ENCODE measurements around the gene CCND1. TPM values are rescaled to one million over a fixed set of nuclear protein-coding genes. Genes with fewer than 3 reads are reported as not detected.
A peak's percentile ranks its signal among the peaks of the same experiment; 100 is the strongest.

CCND1 gene
- total and polyA plus RNA-seq, 9 of the 15 experiments (the other 6 are each of a cell fraction or from before 2014, with no cell fraction given), result 0.04 to 23.3 (median 3.8) TPM

GRCh38 chr11:69698362-69698761 lies 57.4 kb downstream of the CCND1 start:
- Histone ChIP-seq H3K4me3 (no peak overlapping the region), H3K4me1 (replicated peaks in 1 of 2; ENCODE audit: control insufficient read depth in 2 of 2, insufficient read depth in 2 of 2, low read length in 2 of 2) (peaks cover 2 to 12% of the 10 kb centered on the region in 2 experiments; a peak in 3 of 5 replicates), H3K79me2 (ENCODE audit: control insufficient read depth, insufficient read depth, low read length) (no peaks in the 10 kb centered on the region), H2AFZ (ENCODE audit: low read depth, low read length) (no peak overlapping the region), H3K36me3 (ENCODE audit: control insufficient read depth, insufficient read depth, low read length) (no peaks in the 10 kb centered on the region), H3K27me3 (ENCODE audit: control insufficient read depth in 2 of 2, insufficient read depth in 2 of 2, low read length in 2 of 2) (peaks cover 28 to 48% of the 10 kb centered on the region in 2 experiments), H3K9me1 (ENCODE audit: control insufficient read depth, insufficient read depth, low read length) (no peaks in the 10 kb centered on the region), H3K27ac (ENCODE audit: extremely low read depth, low read depth, low read length) (no peak overlapping the region), H4K20me1 (replicated peaks; ENCODE audit: control insufficient read depth, insufficient read depth, low read length) (no peaks in the 10 kb centered on the region), H3K4me2 (ENCODE audit: insufficient read depth, low read length) (no peak overlapping the region), H3K9ac (ENCODE audit: insufficient read depth in 1 of 2, low read depth in 2 of 2, low read length in 2 of 2) (no peak overlapping the region), H3K9me3 (replicated peaks; ENCODE audit: control insufficient read depth, insufficient read depth, low read depth, low read length) (no peaks in the 10 kb centered on the region)
- 13% methylated on average over 2 of the region's 2 CpGs for WGBS (ENCODE audit: insufficient coverage, low coverage, missing lambda C conversion rate)
- no TSS peak for BruUV-seq (replicated peaks)
- ChIA-PET CTCF (ENCODE audit: low intra/inter-chr PET ratio) (no interaction called here), POLR2A (interaction anchor here (1.0 kb wide), 1 partner anchor 8 kb away, joined by 3 read pairs; no protein-coding TSS in a partner anchor)
- ATAC-seq (no peak), FAIRE-seq (no peak), DNase-seq (ENCODE audit: extremely low read depth in 1 of 4, low spot score in 3 of 4) (no peak)
- in situ Hi-C loops (cut with MboI) (no loop called here), intact Hi-C loops (cut with micrococcal nuclease) (no loop called here)
- TF ChIP-seq THRB (CRISPR knock-in tag; conservative IDR thresholded peaks at IDR 0.05), result no peak

- no peaks in the 10 kb centered on the region for H4K20me1 ChIP-seq (replicated peaks; ENCODE audit: control insufficient read depth, insufficient read depth, low read length)
- no peaks in the 10 kb centered on the region for H3K9me1 ChIP-seq (ENCODE audit: control insufficient read depth, insufficient read depth, low read length)
- H3K9ac ChIP-seq (ENCODE audit: insufficient read depth in 1 of 2, low read depth in 2 of 2, low read length in 2 of 2), result 0 out of 4 replicates have a peak overlapping the region, but pooled peaks of 1 of the 2 experiments have one; percentile 1
- H3K9me3 ChIP-seq (replicated peaks; ENCODE audit: control insufficient read depth, insufficient read depth, low read depth, low read length), result no peaks in the 10 kb centered on the region
- ChIA-PET POLR2A (interaction anchor here (0.6 to 1.0 kb wide), 3 partner anchors 8 to 150 kb away, joined by 3 read pairs; no protein-coding TSS in a partner anchor), CTCF (ENCODE audit: low intra/inter-chr PET ratio) (no interaction called here)
- peaks cover 2 to 20% of the 10 kb centered on the region in 2 experiments; a peak in 3 of 5 replicates for H3K4me1 ChIP-seq (replicated peaks in 1 of 2; ENCODE audit: control insufficient read depth in 2 of 2, insufficient read depth in 2 of 2, low read length in 2 of 2)
- H2AFZ ChIP-seq (ENCODE audit: low read depth, low read length), result no peak overlapping the region
- H3K79me2 ChIP-seq (ENCODE audit: control insufficient read depth, insufficient read depth, low read length), result no peaks in the 10 kb centered on the region
- H3K4me2 ChIP-seq (ENCODE audit: insufficient read depth, low read length), result no peak overlapping the region
- peaks cover 24 to 41% of the 10 kb centered on the region in 2 experiments for H3K27me3 ChIP-seq (ENCODE audit: control insufficient read depth in 2 of 2, insufficient read depth in 2 of 2, low read length in 2 of 2)
- H3K27ac ChIP-seq (ENCODE audit: extremely low read depth, low read depth, low read length), result no peak overlapping the region
- intact Hi-C loops (cut with micrococcal nuclease) (no loop called here), in situ Hi-C loops (cut with MboI) (no loop called here)
- no TSS peak for BruUV-seq (replicated peaks)
- FAIRE-seq (no peak), ATAC-seq (no peak), DNase-seq (ENCODE audit: extremely low read depth in 1 of 4, low spot score in 3 of 4) (no peak)
- H3K36me3 ChIP-seq (ENCODE audit: control insufficient read depth, insufficient read depth, low read length), result no peaks in the 10 kb centered on the region
- no peak overlapping the region for H3K4me3 ChIP-seq
- 33% methylated on average over 13 of the region's 13 CpGs for WGBS (ENCODE audit: insufficient coverage, low coverage, missing lambda C conversion rate)
- no peak for TF ChIP-seq CBX3 (IDR thresholded peaks at IDR 0.05; ENCODE audit: borderline replicate concordance in 1 of 2, low read length in 2 of 2)
- TF ChIP-seq TEAD1 (CRISPR knock-in tag; IDR thresholded peaks at IDR 0.05), result no peak
- no peak for TF ChIP-seq ETV1 (tag; conservative IDR thresholded peaks at IDR 0.05; ENCODE audit: low read depth)
- TF ChIP-seq HDGF (IDR thresholded peaks at IDR 0.05), result no peak
- TF ChIP-seq SLC30A9 (CRISPR knock-in tag; IDR thresholded peaks at IDR 0.05), result no peak
- TF ChIP-seq ZNF316 (IDR thresholded peaks at IDR 0.05), result no peak
- TF ChIP-seq ZKSCAN3 (CRISPR knock-in tag; IDR thresholded peaks at IDR 0.05), result no peak
- TF ChIP-seq MNT (conservative IDR thresholded peaks at IDR 0.05), result no peak
- no peak for TF ChIP-seq ZC3H4 (CRISPR knock-in tag; IDR thresholded peaks at IDR 0.05; ENCODE audit: borderline replicate concordance)
- no peak for TF ChIP-seq ZNF707 (CRISPR knock-in tag; conservative IDR thresholded peaks at IDR 0.05)
- no peak for TF ChIP-seq ZNF274 (IDR thresholded peaks at IDR 0.05; ENCODE audit: borderline replicate concordance, low read depth, low read length)
- no peak for TF ChIP-seq POLR3G (IDR thresholded peaks at IDR 0.05; ENCODE audit: extremely low read depth, insufficient read length, insufficient replicate concordance)
Measured at GRCh38 chr11:69699213-69699612, 58.3 kb downstream of the CCND1 start.
